D721Med (cell line): ENCODE data around the gene RAB6B.
A peak's percentile ranks its signal among the peaks of the same experiment; 100 is the strongest.

Experiments
- DNase-seq: peaks from one replicate; pipeline ENCODE4 v3.0.0; 2011; ENCODE audit warnings: low spot score; ENCODE audit not compliant: insufficient read length
- FAIRE-seq: peaks from 2 replicates; lab custom pipeline; 2011; peaks lifted over from hg19 to GRCh38; lab: Jason Lieb, UNC
- CTCF ChIP-seq: IDR thresholded peaks from 2 replicates; pipeline ENCODE4 v1.5.1; 2012; ENCODE audit warnings: mild to moderate bottlenecking, control low read depth; ENCODE audit not compliant: insufficient read depth; ENCODE audit errors: missing control alignments

The RAB6B gene

GRCh38 chr3:133821767-133822638 is 73.7 kb downstream of the RAB6B start:
- no peak for FAIRE-seq
- DNase-seq: no peak
- TF ChIP-seq CTCF: no peak

GRCh38 chr3:133820889-133821675 is 74.6 kb downstream of the RAB6B start:
- no peak for DNase-seq
- no peak for FAIRE-seq
- TF ChIP-seq CTCF: no peak

- FAIRE-seq (no peak), DNase-seq (no peak)
Observed at GRCh38 chr3:133820129-133820528, 75.6 kb downstream of the RAB6B start.

GRCh38 chr3:133815386-133815785 is 80.3 kb downstream of the RAB6B start:
- no peak for FAIRE-seq
- no peak for DNase-seq
- no peak for TF ChIP-seq CTCF

More at GRCh38 chr3:133820129-133820528, 75.6 kb downstream of the RAB6B start:
- TF ChIP-seq CTCF: no peak

GRCh38 chr3:133812872-133813271 is 82.8 kb downstream of the RAB6B start:
- FAIRE-seq (no peak), DNase-seq (no peak)
- TF ChIP-seq CTCF: no peak

- no peak for TF ChIP-seq CTCF
- peak; percentile 38 for FAIRE-seq
- DNase-seq: peak; percentile 93
Observed at GRCh38 chr3:133805702-133806475, 89.8 kb downstream of the RAB6B start, which contains the start of gene SRPRB. Gene SRPRB (plus strand): TSS chr3:133805815. CDS start chr3:133805849, 34 bp downstream.
